GM23248 (cell line): ENCODE measurements around the gene SCN7A. TPM values are rescaled to one million over a fixed set of nuclear protein-coding genes. Genes with fewer than 3 reads are reported as not detected.

Experiments used
- DNase-seq: peaks from one replicate; pipeline ENCODE4 v3.0.0-alpha.2; 2015
- H2AFZ ChIP-seq: fragments of 200-600 bp; sonication (generic); 2 replicates; pipeline ENCODE4 v1.6.1; 2016; ENCODE audit warnings: antibody characterized with exemption
- H3F3A ChIP-seq: fragments of 200-600 bp; sonication (generic); 2 replicates; pipeline ENCODE4 v1.6.1; 2016; ENCODE audit warnings: mild to moderate bottlenecking, antibody characterized with exemption, mixed run types; ENCODE audit not compliant: insufficient read depth
- H3K27ac ChIP-seq: fragments of 200-600 bp; sonication (generic); 2 replicates; pipeline ENCODE4 v1.5.1; 2016; ENCODE audit warnings: mild to moderate bottlenecking
- H3K27me3 ChIP-seq: fragments of 200-600 bp; sonication (generic); replicated peaks from 2 replicates; pipeline ENCODE4 v1.6.1; 2016; ENCODE audit warnings: mild to moderate bottlenecking; ENCODE audit not compliant: insufficient read depth
- H3K36me3 ChIP-seq: fragments of 200-600 bp; sonication (generic); 2 replicates; pipeline ENCODE4 v1.6.1; 2016; ENCODE audit warnings: low read depth, mild to moderate bottlenecking
- H3K4me1 ChIP-seq: fragments of 200-600 bp; sonication (generic); 2 replicates; pipeline ENCODE4 v1.6.1; 2016; ENCODE audit warnings: mild to moderate bottlenecking; ENCODE audit not compliant: insufficient read depth
- H3K4me2 ChIP-seq: fragments of 200-600 bp; sonication (generic); one replicate; pipeline ENCODE4 v1.6.1; 2016; ENCODE audit warnings: mild to moderate bottlenecking; ENCODE audit not compliant: unreplicated experiment
- H3K4me3 ChIP-seq: fragments of 200-600 bp; sonication (generic); 2 replicates; pipeline ENCODE4 v1.5.1; 2016; ENCODE audit warnings: mild to moderate bottlenecking
- H3K79me2 ChIP-seq: fragments of 200-600 bp; sonication (generic); 2 replicates; pipeline ENCODE4 v1.6.1; 2016; ENCODE audit warnings: mild to moderate bottlenecking; ENCODE audit not compliant: insufficient read depth
- H3K9ac ChIP-seq: fragments of 200-600 bp; sonication (generic); 2 replicates; pipeline ENCODE4 v1.6.1; 2016; ENCODE audit warnings: mild to moderate bottlenecking
- H3K9me2 ChIP-seq: fragments of 200-600 bp; sonication (generic); 2 replicates; pipeline ENCODE4 v1.6.1; 2016; ENCODE audit warnings: mixed run types, mild to moderate bottlenecking, moderate library complexity; ENCODE audit not compliant: insufficient read depth
- H3K9me3 ChIP-seq: fragments of 200-600 bp; sonication (generic); one replicate; pipeline ENCODE4 v1.6.1; 2017; ENCODE audit warnings: low read depth
- H4K20me1 ChIP-seq: fragments of 200-600 bp; sonication (generic); 2 replicates; pipeline ENCODE4 v1.6.0; 2016; ENCODE audit not compliant: insufficient read depth
- EZH2 ChIP-seq: fragments of 200-600 bp; sonication (generic); IDR thresholded peaks from 2 replicates; pipeline ENCODE4 v1.6.1; 2018; ENCODE audit warnings: antibody characterized with exemption, mild to moderate bottlenecking; ENCODE audit not compliant: insufficient read depth, poor library complexity, severe bottlenecking
- EZH2phosphoT487 ChIP-seq: fragments of 200-600 bp; sonication (generic); IDR thresholded peaks from 2 replicates; pipeline ENCODE4 v1.6.1; 2018; ENCODE audit warnings: antibody characterized with exemption, moderate library complexity, mild to moderate bottlenecking, low read depth; ENCODE audit not compliant: insufficient read depth
- WGBS, 2 experiments: methylation state at CpG; one replicate each; pipeline ENCODE4 v1.1.6; 2015 to 2017; ENCODE audit warnings: low lambda C conversion rate in 2 of 2, low coverage in 1 of 2; ENCODE audit errors: missing lambda C conversion rate in 2 of 2; 5-methylcytosine and 5-hydroxymethylcytosine counted together
- in situ Hi-C: fragments of 300-500 bp; cut with MboI; formaldehyde crosslinking; loops from 2 replicates; pipeline ENCODE4 v1.15.0; 2020
- polyA plus RNA-seq: library from polyadenylated mRNA; unstranded; fragments of >200 nt; fragmentation: Nextera tagmentation; extraction: Ambion mirVana; gene quantifications from 2 replicates; pipeline ENCODE4 v1.2.1, GENCODE V29; 2016
- total RNA-seq: library from RNA; depleted of rRNA; stranded (reverse); fragments of >200 nt; shearing (Covaris generic); gene quantifications from 2 replicates; pipeline ENCODE4 v1.2.3, GENCODE V29; 2014

SCN7A gene
- total and polyA plus RNA-seq, 2 experiments from 2014 or later: not detected

DNA sequence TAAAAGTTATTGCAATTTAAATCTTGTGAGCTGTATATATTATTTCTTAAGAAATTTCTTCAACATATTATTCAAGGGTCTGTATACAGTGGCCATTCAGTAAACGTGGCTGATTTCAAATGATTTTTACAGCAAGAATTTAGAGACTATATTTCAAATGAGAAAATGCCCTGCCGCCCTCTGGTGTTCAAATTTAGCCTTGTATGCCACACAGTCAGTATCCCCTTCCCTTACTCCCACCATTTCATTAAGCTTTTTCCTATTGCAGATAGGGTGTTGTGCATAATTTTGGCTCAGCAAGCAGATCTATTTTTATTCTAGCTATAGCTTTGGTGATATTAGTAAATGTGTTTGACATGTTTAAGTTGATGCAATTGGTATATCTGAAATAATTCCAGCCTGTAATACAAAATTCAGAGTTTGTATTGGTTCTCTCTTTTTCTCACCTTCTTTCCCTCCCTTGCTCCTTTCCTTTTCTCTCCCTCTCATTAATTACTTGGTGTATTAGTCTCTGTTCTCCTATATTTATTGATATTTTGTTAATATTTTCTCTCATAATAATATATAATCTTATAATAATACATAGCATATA is 22.8 kb upstream of the SCN7A start:
- no peaks in the 10 kb centered on the region for H3K36me3 ChIP-seq
- no peak overlapping the region for H3K4me2 ChIP-seq
- no peak overlapping the region for H3K27ac ChIP-seq
- TF ChIP-seq EZH2 (no peak), EZH2phosphoT487 (no peak)
- in situ Hi-C loops: loop anchor here (10.0 kb wide), 1 partner anchor 332 kb away; no protein-coding TSS in a partner anchor
- H3K27me3 ChIP-seq: no peaks in the 10 kb centered on the region
- no peaks in the 10 kb centered on the region for H3K9me3 ChIP-seq
- H3K79me2 ChIP-seq: no peaks in the 10 kb centered on the region
- H3F3A ChIP-seq: no peaks in the 10 kb centered on the region
- peak; percentile 48 for DNase-seq
- H2AFZ ChIP-seq: no peak overlapping the region
- WGBS, 2 experiments: 0 to 3% methylated on average over 2 of the region's 2 CpGs
- H3K9me2 ChIP-seq: no peaks in the 10 kb centered on the region
- H3K4me3 ChIP-seq: no peak overlapping the region
- H3K9ac ChIP-seq: no peak overlapping the region
- no peaks in the 10 kb centered on the region for H4K20me1 ChIP-seq
- H3K4me1 ChIP-seq: no peaks in the 10 kb centered on the region

DNA sequence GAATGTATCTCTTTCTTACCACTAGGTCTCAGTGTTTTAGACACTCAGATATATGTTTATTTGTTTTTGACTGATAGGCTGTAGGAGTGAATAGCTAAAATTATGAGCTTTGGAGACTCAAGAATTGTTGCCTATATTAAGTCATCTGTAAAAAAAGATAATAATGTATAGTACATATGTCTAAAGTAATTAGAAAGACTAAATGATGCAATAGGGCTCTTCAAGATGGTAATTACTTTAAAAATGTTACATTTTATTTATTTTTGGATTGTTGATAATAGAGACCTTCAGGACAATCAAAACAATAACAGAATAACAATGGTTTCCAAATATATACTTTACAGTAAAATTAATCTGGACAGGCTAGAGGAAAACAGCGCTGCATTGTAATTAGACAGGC is 19.9 kb upstream of the SCN7A start:
- in situ Hi-C loops: loop anchor here (10.0 kb wide), 1 partner anchor 329 kb away; no protein-coding TSS in a partner anchor

DNA sequence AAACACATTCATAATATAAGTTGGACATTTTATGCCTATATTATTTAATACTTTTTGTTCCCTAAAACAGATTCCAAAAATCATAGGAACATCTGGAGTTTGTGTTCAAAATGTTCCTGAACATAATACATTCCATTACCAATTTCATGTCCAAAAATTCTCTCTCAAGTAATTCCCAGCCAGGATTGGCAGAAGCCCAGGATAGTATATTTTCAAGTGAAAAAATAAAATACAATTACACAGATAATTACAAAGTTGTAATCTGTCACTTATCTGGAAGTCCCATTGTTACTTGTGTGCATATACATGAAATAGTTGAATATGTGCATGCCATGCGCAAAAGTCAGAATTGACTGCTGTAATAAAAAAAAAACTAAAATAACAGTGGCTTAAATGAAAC is 5.2 kb upstream of the SCN7A start:
- H3K4me3 ChIP-seq: no peak overlapping the region
- no peaks in the 10 kb centered on the region for H3K36me3 ChIP-seq
- H3K9me2 ChIP-seq: no peaks in the 10 kb centered on the region; the same call in 1 of the 2 replicates
- H3K79me2 ChIP-seq: no peaks in the 10 kb centered on the region
- DNase-seq: no peak
- in situ Hi-C loops: no loop called here
- WGBS, 2 experiments: 52 to 60% methylated on average over 1 of the region's 1 CpG
- no peak overlapping the region for H3K4me2 ChIP-seq
- H3K9me3 ChIP-seq: no peaks in the 10 kb centered on the region
- no peak overlapping the region for H3K9ac ChIP-seq
- H2AFZ ChIP-seq: no peak overlapping the region
- TF ChIP-seq EZH2phosphoT487 (no peak), EZH2 (no peak)
- H3K4me1 ChIP-seq: no peaks in the 10 kb centered on the region
- no peak overlapping the region for H3K27ac ChIP-seq
- H4K20me1 ChIP-seq: no peaks in the 10 kb centered on the region
- no peaks in the 10 kb centered on the region for H3F3A ChIP-seq
- H3K27me3 ChIP-seq: no peaks in the 10 kb centered on the region

More for the DNA sequence above, 19.9 kb upstream of the SCN7A start:
- no peaks in the 10 kb centered on the region for H3K79me2 ChIP-seq
- no peak overlapping the region for H2AFZ ChIP-seq
- H3K36me3 ChIP-seq: no peaks in the 10 kb centered on the region
- no peaks in the 10 kb centered on the region for H3K27me3 ChIP-seq
- H3K27ac ChIP-seq: no peak overlapping the region
- no peak for TF ChIP-seq EZH2phosphoT487
- no peak for TF ChIP-seq EZH2
- no peaks in the 10 kb centered on the region for H4K20me1 ChIP-seq
- WGBS, 2 experiments: 66 to 68% methylated on average over 1 of the region's 1 CpG
- no peak overlapping the region for H3K4me2 ChIP-seq
- DNase-seq: no peak
- H3F3A ChIP-seq: no peaks in the 10 kb centered on the region
- H3K4me3 ChIP-seq: no peak overlapping the region
- no peaks in the 10 kb centered on the region for H3K4me1 ChIP-seq
- no peaks in the 10 kb centered on the region for H3K9me2 ChIP-seq
- no peak overlapping the region for H3K9ac ChIP-seq
- no peaks in the 10 kb centered on the region for H3K9me3 ChIP-seq

DNA sequence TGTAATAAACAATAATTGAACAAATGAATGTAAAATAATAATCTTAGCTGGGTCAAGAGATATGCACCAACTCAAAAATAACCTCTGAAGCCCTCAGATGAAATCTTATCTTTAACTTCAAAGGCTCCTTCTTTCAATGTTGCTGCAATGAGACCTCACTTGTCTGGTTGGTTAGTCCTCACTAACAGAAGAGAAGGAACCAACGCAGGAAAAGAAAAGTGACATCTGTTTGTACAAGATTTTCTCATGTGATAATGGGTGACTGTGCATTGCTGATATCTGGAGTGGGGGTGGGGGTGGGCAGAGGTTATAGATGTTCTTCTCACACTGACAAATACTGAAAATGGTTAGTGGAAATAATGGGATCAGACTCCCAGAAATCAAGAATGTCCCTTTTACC is 2.6 kb downstream of the SCN7A start:
- H3F3A ChIP-seq: no peaks in the 10 kb centered on the region
- H3K4me2 ChIP-seq: no peak overlapping the region
- H3K9ac ChIP-seq: no peak overlapping the region
- no peaks in the 10 kb centered on the region for H3K79me2 ChIP-seq
- no peaks in the 10 kb centered on the region for H3K9me3 ChIP-seq
- no peaks in the 10 kb centered on the region for H3K9me2 ChIP-seq
- no peaks in the 10 kb centered on the region for H3K27me3 ChIP-seq
- H3K4me1 ChIP-seq: no peaks in the 10 kb centered on the region
- TF ChIP-seq EZH2phosphoT487 (no peak), EZH2 (no peak)
- no peaks in the 10 kb centered on the region for H3K36me3 ChIP-seq
- DNase-seq: no peak
- H3K4me3 ChIP-seq: no peak overlapping the region
- 38 to 48% methylated on average over 1 of the region's 1 CpG for WGBS, 2 experiments
- no peak overlapping the region for H3K27ac ChIP-seq
- H4K20me1 ChIP-seq: no peaks in the 10 kb centered on the region
- no peak overlapping the region for H2AFZ ChIP-seq
- in situ Hi-C loops: no loop called here
